Fibroblast of skin of scalp (primary cell): ENCODE measurements around the gene ODAM.
"Not testable (repeated sequence)": the region's sequence is repeated elsewhere in the genome, so short reads cannot be mapped to it uniquely, and the experiment has no call there.

Experiments used
- DNase-seq: peaks from one replicate; pipeline ENCODE4 v3.0.0-alpha.2; 2013

ODAM gene

DNA sequence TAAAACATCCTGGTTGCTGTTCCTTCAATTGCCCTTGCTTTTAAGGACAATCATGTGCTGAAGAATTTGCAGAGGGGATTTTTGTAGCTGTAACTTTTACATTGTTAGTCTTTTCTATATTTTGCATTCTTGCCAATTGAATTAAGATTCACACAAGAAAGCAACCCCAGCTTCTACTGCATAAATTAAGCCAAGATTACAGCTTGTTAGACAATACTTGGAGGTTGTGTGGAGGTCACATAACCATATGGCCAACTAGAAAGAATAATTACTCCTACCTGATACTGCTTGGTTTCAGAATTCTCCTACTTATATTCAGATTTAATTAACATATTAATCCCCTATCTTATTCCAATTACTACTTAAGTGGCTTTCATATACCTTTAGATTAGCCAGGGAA is 26.3 kb downstream of the ODAM start:
- DNase-seq: not testable (repeated sequence)

DNA sequence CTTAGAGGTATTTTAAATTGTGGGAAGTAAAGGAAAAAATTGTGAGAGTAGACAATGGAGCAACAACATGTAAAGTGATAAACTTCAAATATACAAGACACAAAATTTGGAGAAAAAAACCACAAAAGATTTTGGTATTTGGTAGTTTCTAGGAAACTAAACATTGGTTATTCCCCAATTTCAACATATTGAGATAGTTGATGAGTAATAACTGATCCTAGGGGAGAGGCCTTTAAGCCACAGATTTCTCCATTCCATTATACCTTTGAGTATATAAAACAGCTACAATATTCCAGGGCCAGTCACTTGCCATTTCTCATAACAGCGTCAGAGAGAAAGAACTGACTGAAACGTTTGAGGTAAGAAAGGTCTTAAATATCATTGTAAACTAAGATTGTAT is 30.3 kb downstream of the ODAM start, which contains the start of gene FDCSP:
Gene FDCSP (plus strand): TSS at position 301 of the 400 bp plus-strand sequence. CDS start 5,071 bp downstream, outside the sequence.
- DNase-seq: no peak

DNA sequence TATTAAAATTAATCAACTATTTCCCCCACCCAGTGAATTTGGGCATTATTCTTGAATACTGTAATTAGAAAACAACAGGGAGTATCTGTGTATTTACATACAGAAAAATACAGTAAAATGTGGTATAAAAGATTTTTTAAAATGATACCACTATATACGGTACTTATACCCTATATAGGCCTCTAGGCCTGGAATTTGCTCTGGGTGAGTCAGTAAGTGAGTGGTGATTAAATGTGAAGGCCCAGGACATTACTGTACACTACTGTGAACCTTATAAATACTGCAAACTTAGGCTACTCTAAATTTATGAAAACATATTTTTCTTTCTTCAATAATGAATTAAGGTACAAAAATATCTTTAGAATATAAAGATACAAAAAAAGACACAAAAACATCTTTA is 40.6 kb downstream of the ODAM start:
- DNase-seq: no peak

DNA sequence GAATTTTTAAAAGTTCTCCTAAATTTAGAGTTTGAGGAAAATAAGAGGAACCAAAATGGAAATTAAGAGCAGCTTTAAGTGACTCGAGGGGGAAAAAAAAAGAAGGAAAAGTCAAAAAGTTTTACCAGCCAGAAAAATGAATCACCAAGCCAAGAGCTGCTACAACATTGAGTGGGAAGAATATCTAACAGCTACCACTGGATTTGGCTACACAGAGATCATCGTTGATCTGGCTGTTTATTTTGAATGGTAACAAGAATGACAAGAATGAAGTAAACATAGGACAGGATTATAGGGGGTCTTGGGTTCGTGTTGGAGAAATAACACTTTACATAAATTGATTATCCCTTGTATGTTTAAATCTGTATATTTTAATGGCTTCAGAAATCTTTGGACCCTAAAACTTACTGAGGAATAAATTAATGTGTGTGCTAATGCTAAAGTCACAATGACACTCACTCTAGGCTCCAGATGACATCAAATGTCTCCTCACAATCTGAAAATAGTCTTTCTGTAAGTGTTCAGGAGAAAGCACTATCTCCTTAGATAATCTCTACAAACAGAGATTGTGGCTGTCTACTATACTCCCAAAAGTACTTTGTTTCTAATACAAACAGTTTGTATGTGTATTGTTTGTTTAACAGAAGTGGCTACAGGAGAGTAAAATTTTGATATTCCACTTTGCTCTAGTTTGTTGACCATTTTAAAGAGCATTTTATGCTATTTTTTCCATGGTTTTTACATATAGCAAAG is 43.8 kb downstream of the ODAM start:
- no peak for DNase-seq

DNA sequence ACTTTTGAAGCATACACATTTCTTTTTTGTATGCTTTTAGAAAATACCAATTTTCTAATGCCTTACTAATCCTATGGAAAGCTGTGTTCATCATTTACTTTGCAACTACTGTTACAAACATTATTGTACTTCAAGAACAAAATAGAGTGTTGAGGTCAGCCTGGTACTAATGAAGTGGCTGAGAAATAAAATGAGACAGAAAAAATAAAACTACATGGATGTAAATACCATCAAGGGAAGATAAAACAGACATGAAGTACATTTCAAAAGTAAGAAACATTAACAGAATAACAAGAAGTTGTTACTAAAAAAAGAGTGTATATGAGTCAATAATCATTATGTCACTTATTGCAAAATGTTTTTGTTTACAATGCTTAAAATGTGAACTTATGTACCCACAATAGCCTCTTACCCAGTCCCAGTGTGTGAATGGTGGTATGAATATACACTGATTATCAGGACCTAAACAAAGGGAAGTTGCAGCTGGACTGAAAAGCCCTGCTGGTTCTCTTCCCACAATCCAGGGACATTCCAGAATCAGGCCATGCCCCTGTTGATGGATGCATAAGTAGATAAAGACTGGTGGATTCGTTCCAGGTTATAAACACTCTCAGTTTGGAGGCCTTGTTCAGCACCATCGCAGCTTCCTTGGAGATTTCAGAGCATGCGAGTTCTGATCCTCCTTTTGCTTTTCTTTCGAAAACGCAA is 44.5 kb downstream of the ODAM start:
- DNase-seq: no peak

DNA sequence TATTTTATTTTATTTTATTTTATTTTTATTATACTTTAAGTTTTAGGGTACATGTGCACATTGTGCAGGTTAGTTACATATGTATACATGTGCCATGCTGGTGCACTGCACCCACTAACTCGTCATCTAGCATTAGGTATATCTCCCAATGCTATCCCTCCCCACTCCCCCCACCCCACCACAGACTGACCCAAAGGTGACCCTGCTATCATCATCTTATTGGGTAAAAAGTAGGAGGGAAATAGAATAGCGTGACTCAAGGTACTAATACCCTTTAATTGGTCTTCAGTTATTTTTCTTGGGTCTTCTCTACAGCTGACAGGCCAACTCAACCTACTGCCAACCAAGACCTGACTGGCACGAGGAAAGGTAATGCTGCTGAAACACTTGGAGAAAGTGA is 46.8 kb downstream of the ODAM start, which contains the start of gene CSN3:
Gene CSN3 (plus strand): TSS at position 301 of the 400 bp plus-strand sequence. CDS start 2,223 bp downstream, outside the sequence.
- DNase-seq: not testable (repeated sequence)

DNA sequence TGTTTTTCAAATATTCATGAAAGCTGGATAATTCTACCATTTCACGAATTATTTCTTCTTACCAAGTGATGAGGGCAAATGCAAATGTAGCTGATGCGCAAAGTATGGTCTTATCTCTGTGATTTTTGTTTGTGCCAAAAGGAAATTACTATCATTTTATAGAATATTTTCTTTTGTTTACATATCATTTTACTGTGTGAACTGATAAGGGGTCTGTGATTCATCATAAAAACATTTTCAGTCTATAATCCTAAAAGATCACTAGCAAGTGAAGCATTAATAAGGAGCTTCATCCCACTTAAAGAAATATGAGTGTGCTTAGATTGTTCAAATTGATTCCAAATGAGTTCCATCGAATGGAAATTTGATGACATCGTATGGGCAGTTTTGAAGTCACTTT is 47.6 kb downstream of the ODAM start:
- DNase-seq: no peak

DNA sequence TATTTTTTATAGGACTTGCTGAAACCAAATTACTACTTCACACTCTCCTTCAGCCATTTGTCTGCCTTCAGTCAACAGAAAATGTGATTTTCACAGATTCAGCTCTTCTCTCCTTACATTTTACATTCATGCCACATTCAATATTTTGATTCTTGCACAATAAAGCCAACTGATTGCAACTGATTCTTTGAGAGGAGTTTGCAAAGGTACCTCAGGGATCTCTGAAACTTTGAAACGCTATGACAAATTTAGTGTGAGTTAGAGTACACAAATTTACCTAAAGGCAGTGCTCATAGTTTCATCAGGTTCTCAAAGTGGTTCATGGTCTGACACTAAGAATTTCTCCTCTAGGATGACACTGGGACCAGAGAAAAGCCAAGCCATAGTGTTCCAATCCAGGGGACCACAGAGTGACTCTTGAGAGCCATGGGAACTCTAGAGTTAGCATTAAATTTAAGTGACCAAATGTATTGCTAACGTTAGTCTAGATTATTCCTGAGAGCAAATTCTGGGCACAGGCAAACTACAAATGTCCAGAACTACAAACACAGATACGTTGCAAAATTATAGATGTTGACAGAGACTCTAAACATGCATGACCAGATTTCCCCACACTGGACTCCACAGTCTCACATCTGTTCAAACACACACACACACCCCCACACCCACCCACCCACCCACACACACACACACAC is 55.9 kb downstream of the ODAM start:
- DNase-seq: no peak

DNA sequence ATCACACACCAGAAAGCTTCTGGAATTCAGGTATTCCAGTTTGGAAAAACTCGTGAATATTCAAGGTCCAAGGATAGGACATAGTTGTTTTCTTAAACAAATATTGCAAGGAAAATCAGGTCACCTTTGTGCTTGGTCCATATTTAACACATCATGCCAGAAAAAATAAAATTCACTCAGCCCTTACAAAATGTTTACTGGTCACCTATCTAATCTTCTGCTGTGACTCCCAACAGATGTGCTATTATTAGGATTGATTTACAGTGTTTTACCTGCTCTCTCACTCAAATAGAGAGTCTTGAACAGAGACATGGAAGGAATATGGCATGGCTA is 56.4 kb downstream of the ODAM start:
- no peak for DNase-seq
